Vagina (tissue), 2 donors: ENCODE results near the gene CLPTM1L. TPM values are rescaled to one million over a fixed set of nuclear protein-coding genes. Genes with fewer than 3 reads are reported as not detected.
"Not testable (repeated sequence)": the region's sequence is repeated elsewhere in the genome, so short reads cannot be mapped to it uniquely, and the experiment has no call there.

Experiments used
- DNase-seq, 2 donors: peaks; one replicate each; pipeline ENCODE4 v3.0.0-alpha.2; 2017; ENCODE audit errors: extremely low spot score in 2 of 2
- H3K27ac ChIP-seq: fragments of 200-600 bp; sonication (generic); one replicate; pipeline ENCODE4 v1.5.1; 2019
- H3K27me3 ChIP-seq: fragments of 200-600 bp; sonication (generic); one replicate; pipeline ENCODE4 v1.5.1; 2019
- H3K36me3 ChIP-seq, 2 donors: fragments of 200-600 bp; sonication (generic); one replicate each; pipeline ENCODE4 v1.5.1; 2017 to 2019
- H3K4me1 ChIP-seq: fragments of 200-600 bp; sonication (generic); one replicate; pipeline ENCODE4 v1.5.1; 2019
- H3K4me3 ChIP-seq, 2 donors: fragments of 200-600 bp; sonication (generic); 1 replicate in 1 of 2; 2 replicates in 1 of 2; pipeline ENCODE4 v1.5.1; 2016 to 2019
- H3K9me3 ChIP-seq: fragments of 200-600 bp; sonication (generic); one replicate; pipeline ENCODE4 v1.5.1; 2019
- CTCF ChIP-seq, 3 experiments: fragments of 450-650 bp in 2 of 3; fragments of 200-600 bp in 1 of 3; sonication (generic) in 1 of 3; IDR thresholded peaks; one replicate each; pipeline ENCODE4 v1.5.1; 2017 to 2019; ENCODE audit warnings: antibody characterized with exemption in 3 of 3, mild to moderate bottlenecking in 2 of 3, moderate library complexity in 2 of 3
- POLR2A ChIP-seq, 2 donors: fragments of 450-650 bp; IDR thresholded peaks; one replicate each; pipeline ENCODE4 v1.6.1; 2017; ENCODE audit warnings: antibody characterized with exemption in 2 of 2, mild to moderate bottlenecking in 2 of 2, moderate library complexity in 2 of 2
- POLR2AphosphoS5 ChIP-seq, 2 donors: sonication (generic); formaldehyde crosslinking; IDR thresholded peaks; one replicate each; pipeline ENCODE4 v1.9.0; 2017; ENCODE audit warnings: antibody characterized with exemption in 2 of 2, mild to moderate bottlenecking in 2 of 2, low read depth in 1 of 2; ENCODE audit not compliant: insufficient read depth in 1 of 2
- intact Hi-C: fragments of 100-400 bp; cut with DNase I; formaldehyde crosslinking; loops from one replicate; pipeline ENCODE4 v1.15.1; 2023
- total RNA-seq: library from RNA; depleted of rRNA; stranded (reverse); fragments of >200 nt; gene quantifications from one replicate; pipeline ENCODE4 v1.2.3, GENCODE V29; 2016

CLPTM1L gene
- total RNA-seq, 1 donor from 2014 or later, result 40.0 TPM

DNA sequence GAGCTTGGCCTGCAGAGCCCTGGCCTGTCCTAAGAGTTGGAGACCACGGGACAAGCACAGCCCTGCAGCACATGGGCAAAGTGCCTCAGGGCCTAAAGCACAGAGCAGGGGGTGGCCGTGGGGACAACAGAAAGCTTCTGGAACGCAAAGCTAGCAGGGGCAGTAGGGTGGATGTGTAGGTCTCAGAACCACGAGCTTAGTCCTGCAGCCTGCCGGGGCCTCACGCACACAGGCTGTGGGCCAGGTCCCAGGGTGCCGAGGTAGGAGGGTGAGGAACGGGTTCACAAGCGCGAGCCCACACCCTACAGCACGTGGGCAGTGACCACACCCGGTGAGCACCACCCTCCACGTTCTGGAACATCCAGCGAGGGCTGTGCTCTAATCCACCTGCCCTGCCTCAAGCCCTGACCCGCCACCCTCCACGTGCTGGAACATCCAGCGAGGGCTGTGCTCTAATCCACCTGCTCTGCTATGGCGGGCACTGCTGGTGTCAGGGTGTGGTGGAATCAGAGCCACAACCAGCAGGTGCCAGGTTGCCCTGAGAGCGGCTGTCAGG is 9.3 kb downstream of the CLPTM1L start:
- intact Hi-C loops, result no loop called here
- DNase-seq, result no peak
- H3K4me1 ChIP-seq, result no peaks in the 10 kb centered on the region
- peaks cover 0 to 77% of the 10 kb centered on the region in 2 donors for H3K36me3 ChIP-seq
- no peak overlapping the region for H3K4me3 ChIP-seq
- TF ChIP-seq CTCF (IDR thresholded peaks at IDR 0.05) (no peak), POLR2AphosphoS5 (IDR thresholded peaks at IDR 0.05; ENCODE audit: insufficient read depth in 1 of 2, low read depth in 1 of 2) (no peak), POLR2A (IDR thresholded peaks at IDR 0.05) (no peak)
- no peaks in the 10 kb centered on the region for H3K9me3 ChIP-seq
- H3K27ac ChIP-seq, result no peak overlapping the region
- no peaks in the 10 kb centered on the region for H3K27me3 ChIP-seq

DNA sequence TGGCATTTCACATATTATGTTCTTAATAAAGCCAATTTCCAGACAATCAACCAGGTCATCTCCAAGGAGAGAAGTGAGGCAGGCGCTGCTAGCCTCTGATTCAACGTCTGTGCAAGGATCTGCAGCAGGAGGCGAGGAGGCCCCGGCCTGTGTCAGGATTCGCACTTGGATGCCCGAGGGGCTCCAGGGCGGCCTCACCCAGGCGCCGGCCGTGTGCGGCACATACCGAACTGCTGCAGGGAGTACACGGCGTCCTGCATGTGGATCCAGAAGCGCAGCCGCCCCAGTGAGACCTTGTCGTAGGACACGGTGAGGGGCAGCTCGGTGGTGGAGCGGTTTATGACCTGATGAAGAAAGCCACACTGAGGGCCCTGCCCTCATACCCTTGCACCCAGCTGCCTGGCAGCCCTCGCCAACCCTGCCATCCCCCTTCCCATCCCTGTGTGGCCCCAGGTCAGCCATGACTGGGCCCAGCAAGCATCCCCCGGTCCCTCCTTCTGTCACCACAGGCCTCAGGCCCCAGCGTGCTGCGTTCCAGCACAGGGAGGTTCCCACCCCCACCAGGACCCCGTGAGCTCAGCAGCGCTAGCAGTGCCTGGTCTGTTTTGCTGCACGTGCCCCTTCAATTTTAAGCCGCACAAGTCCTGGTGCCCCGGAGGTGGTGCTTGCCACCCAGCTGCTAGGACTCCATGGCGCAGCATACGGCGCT is 9.9 kb downstream of the CLPTM1L start:
- Histone ChIP-seq H3K36me3 (peaks cover 0 to 74% of the 10 kb centered on the region in 2 donors), H3K4me1 (no peaks in the 10 kb centered on the region), H3K27me3 (no peaks in the 10 kb centered on the region), H3K4me3 (no peak overlapping the region), H3K9me3 (no peaks in the 10 kb centered on the region), H3K27ac (no peak overlapping the region)
- intact Hi-C loops, result no loop called here
- no peak for DNase-seq
- TF ChIP-seq CTCF (IDR thresholded peaks at IDR 0.05), result no peak
- TF ChIP-seq POLR2AphosphoS5 (IDR thresholded peaks at IDR 0.05; ENCODE audit: insufficient read depth in 1 of 2, low read depth in 1 of 2), result no peak
- TF ChIP-seq POLR2A (IDR thresholded peaks at IDR 0.05), result no peak

GRCh38 chr5:1333986-1334385 is 10.9 kb downstream of the CLPTM1L start:
- H3K36me3 ChIP-seq, result peaks cover 0 to 71% of the 10 kb centered on the region in 2 donors
- no peaks in the 10 kb centered on the region for H3K9me3 ChIP-seq
- no peaks in the 10 kb centered on the region for H3K27me3 ChIP-seq
- H3K4me1 ChIP-seq, result peaks cover 3% of the 10 kb centered on the region
- H3K4me3 ChIP-seq, result no peak overlapping the region
- no peak overlapping the region for H3K27ac ChIP-seq
- TF ChIP-seq CTCF (IDR thresholded peaks at IDR 0.05) (no peak), POLR2AphosphoS5 (IDR thresholded peaks at IDR 0.05; ENCODE audit: insufficient read depth in 1 of 2, low read depth in 1 of 2) (no peak), POLR2A (IDR thresholded peaks at IDR 0.05) (no peak)
- DNase-seq, result no peak
- intact Hi-C loops, result no loop called here

- H3K4me3 ChIP-seq, H3K27ac ChIP-seq, H3K4me1 ChIP-seq, DNase-seq, H3K9me3 ChIP-seq, H3K27me3 ChIP-seq, intact Hi-C loops: not testable (repeated sequence)
- H3K36me3 ChIP-seq, result peaks cover 0 to 66% of the 10 kb centered on the region in 2 donors
These were observed 11.6 kb downstream of the CLPTM1L start for GRCh38 chr5:1333286-1333685.

DNA sequence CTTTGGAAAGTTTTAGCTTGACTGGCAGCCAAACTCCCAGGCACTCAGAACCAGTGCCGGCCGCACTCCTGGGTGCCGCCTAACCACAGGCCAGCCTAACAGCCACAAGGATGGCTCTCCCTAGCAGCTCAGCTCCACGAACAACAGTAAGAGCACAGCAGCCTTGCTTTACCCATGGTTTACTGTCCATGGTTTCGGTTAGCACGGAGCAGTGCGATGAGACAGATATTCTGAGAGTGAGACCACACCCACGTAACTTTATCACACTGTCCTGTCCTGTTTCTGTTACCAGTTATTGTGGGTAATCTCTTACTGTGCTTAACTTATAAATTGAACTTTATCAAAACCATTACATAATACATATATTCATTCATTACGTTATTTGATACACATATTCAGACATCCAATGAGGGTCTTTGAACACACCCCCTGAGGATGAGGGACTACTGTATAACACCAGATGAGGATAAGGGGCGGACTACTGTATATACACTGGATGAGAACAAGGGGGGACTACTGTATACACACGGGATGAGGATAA is 12.4 kb downstream of the CLPTM1L start:
- Histone ChIP-seq H3K27ac (no peak overlapping the region), H3K27me3 (no peaks in the 10 kb centered on the region), H3K4me1 (peaks cover 6% of the 10 kb centered on the region), H3K36me3 (peaks cover 0 to 59% of the 10 kb centered on the region in 2 donors), H3K9me3 (no peaks in the 10 kb centered on the region), H3K4me3 (no peak overlapping the region)
- intact Hi-C loops, result no loop called here
- TF ChIP-seq POLR2A (IDR thresholded peaks at IDR 0.05), result no peak
- no peak for TF ChIP-seq POLR2AphosphoS5 (IDR thresholded peaks at IDR 0.05; ENCODE audit: insufficient read depth in 1 of 2, low read depth in 1 of 2)
- TF ChIP-seq CTCF (IDR thresholded peaks at IDR 0.05), result no peak
- DNase-seq, result no peak
